Measurements from ENCODE around the gene RNF6. TPM values are rescaled to one million over a fixed set of nuclear protein-coding genes. Genes with fewer than 3 reads are reported as not detected.

The RNF6 gene
- polyA plus RNA-seq, 1 donor from 2014 or later = 15.8 TPM

GRCh38 chr13:26197298-26197697 lies 24.8 kb downstream of the RNF6 start:
- Histone ChIP-seq H3K9me3 (ENCODE audit: low read length) (no peaks in the 10 kb centered on the region), H3K4me2 (ENCODE audit: low read length) (no peak overlapping the region), H3K27ac (ENCODE audit: low read length) (no peak overlapping the region), H3K27me3 (ENCODE audit: insufficient read depth, low read depth, low read length) (no peaks in the 10 kb centered on the region), H3K9me2 (ENCODE audit: insufficient read depth, low read length) (no peaks in the 10 kb centered on the region), H4K20me1 (ENCODE audit: insufficient read depth) (no peaks in the 10 kb centered on the region), H3K9ac (ENCODE audit: low read length) (no peak overlapping the region), H3F3A (ENCODE audit: insufficient read depth, low read length, poor library complexity, severe bottlenecking) (no peaks in the 10 kb centered on the region), H3K36me3 (ENCODE audit: insufficient read depth, low read length) (no peaks in the 10 kb centered on the region), H3K79me2 (replicated peaks; ENCODE audit: insufficient read depth, low read length) (no peaks in the 10 kb centered on the region), H3K4me3 (ENCODE audit: low read length) (no peak overlapping the region), H2AFZ (ENCODE audit: low read depth, low read length) (no peak overlapping the region)
- TF ChIP-seq, protein P1, sequence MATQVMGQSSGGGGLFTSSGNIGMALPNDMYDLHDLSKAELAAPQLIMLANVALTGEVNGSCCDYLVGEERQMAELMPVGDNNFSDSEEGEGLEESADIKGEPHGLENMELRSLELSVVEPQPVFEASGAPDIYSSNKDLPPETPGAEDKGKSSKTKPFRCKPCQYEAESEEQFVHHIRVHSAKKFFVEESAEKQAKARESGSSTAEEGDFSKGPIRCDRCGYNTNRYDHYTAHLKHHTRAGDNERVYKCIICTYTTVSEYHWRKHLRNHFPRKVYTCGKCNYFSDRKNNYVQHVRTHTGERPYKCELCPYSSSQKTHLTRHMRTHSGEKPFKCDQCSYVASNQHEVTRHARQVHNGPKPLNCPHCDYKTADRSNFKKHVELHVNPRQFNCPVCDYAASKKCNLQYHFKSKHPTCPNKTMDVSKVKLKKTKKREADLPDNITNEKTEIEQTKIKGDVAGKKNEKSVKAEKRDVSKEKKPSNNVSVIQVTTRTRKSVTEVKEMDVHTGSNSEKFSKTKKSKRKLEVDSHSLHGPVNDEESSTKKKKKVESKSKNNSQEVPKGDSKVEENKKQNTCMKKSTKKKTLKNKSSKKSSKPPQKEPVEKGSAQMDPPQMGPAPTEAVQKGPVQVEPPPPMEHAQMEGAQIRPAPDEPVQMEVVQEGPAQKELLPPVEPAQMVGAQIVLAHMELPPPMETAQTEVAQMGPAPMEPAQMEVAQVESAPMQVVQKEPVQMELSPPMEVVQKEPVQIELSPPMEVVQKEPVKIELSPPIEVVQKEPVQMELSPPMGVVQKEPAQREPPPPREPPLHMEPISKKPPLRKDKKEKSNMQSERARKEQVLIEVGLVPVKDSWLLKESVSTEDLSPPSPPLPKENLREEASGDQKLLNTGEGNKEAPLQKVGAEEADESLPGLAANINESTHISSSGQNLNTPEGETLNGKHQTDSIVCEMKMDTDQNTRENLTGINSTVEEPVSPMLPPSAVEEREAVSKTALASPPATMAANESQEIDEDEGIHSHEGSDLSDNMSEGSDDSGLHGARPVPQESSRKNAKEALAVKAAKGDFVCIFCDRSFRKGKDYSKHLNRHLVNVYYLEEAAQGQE (IDR thresholded peaks at IDR 0.05; ENCODE audit: borderline replicate concordance) = no peak
- TF ChIP-seq CTCF (IDR thresholded peaks at IDR 0.05; ENCODE audit: poor library complexity, severe bottlenecking) = no peak
- TF ChIP-seq EZH2 (IDR thresholded peaks at IDR 0.05; ENCODE audit: borderline replicate concordance, insufficient read depth, low read length, poor library complexity, severe bottlenecking) = no peak
- no peak for TF ChIP-seq RAD21 (conservative IDR thresholded peaks at IDR 0.05)
- no peak for TF ChIP-seq SMC3 (conservative IDR thresholded peaks at IDR 0.05; ENCODE audit: poor library complexity)
- no peak for TF ChIP-seq EP300 (conservative IDR thresholded peaks at IDR 0.05; ENCODE audit: poor library complexity, severe bottlenecking)
- TF ChIP-seq MXI1 (conservative IDR thresholded peaks at IDR 0.05; ENCODE audit: poor library complexity, severe bottlenecking) = no peak
- no peak for TF ChIP-seq POLR2AphosphoS5 (IDR thresholded peaks at IDR 0.05)
- TF ChIP-seq TAF1 (IDR thresholded peaks at IDR 0.05; ENCODE audit: low read depth) = no peak

GRCh38 chr13:26186995-26187394 lies 35.1 kb downstream of the RNF6 start:
- H3K9me2 ChIP-seq (ENCODE audit: insufficient read depth, low read length) = no peaks in the 10 kb centered on the region
- TF ChIP-seq TAF1 (IDR thresholded peaks at IDR 0.05; ENCODE audit: low read depth) (no peak), MXI1 (conservative IDR thresholded peaks at IDR 0.05; ENCODE audit: poor library complexity, severe bottlenecking) (no peak), EZH2 (IDR thresholded peaks at IDR 0.05; ENCODE audit: borderline replicate concordance, insufficient read depth, low read length, poor library complexity, severe bottlenecking) (no peak), POLR2AphosphoS5 (IDR thresholded peaks at IDR 0.05) (no peak), SMC3 (conservative IDR thresholded peaks at IDR 0.05; ENCODE audit: poor library complexity) (no peak), CTCF (IDR thresholded peaks at IDR 0.05; ENCODE audit: poor library complexity, severe bottlenecking) (no peak), RAD21 (conservative IDR thresholded peaks at IDR 0.05) (no peak), EP300 (conservative IDR thresholded peaks at IDR 0.05; ENCODE audit: poor library complexity, severe bottlenecking) (no peak)
- TF ChIP-seq, protein P1 (IDR thresholded peaks at IDR 0.05; ENCODE audit: borderline replicate concordance) = no peak
- H3K27ac ChIP-seq (ENCODE audit: low read length) = no peak overlapping the region
- no peak overlapping the region for H3K9ac ChIP-seq (ENCODE audit: low read length)
- peak overlapping the region; percentile 46 for H3K4me3 ChIP-seq (ENCODE audit: low read length)
- H4K20me1 ChIP-seq (ENCODE audit: insufficient read depth) = no peaks in the 10 kb centered on the region
- H3K4me2 ChIP-seq (ENCODE audit: low read length) = no peak overlapping the region
- no peaks in the 10 kb centered on the region for H3K36me3 ChIP-seq (ENCODE audit: insufficient read depth, low read length)
- H3F3A ChIP-seq (ENCODE audit: insufficient read depth, low read length, poor library complexity, severe bottlenecking) = no peaks in the 10 kb centered on the region
- no peaks in the 10 kb centered on the region for H3K79me2 ChIP-seq (replicated peaks; ENCODE audit: insufficient read depth, low read length)
- H2AFZ ChIP-seq (ENCODE audit: low read depth, low read length) = no peak overlapping the region
- no peaks in the 10 kb centered on the region for H3K9me3 ChIP-seq (ENCODE audit: low read length)
- no peaks in the 10 kb centered on the region for H3K27me3 ChIP-seq (ENCODE audit: insufficient read depth, low read depth, low read length)

All from neural cell (in vitro differentiated cells).